GM19372 (cell line): ENCODE measurements around the gene DIO3.

Source experiments
- ATAC-seq: cut with Tn5 transposase; IDR thresholded peaks from one replicate; pipeline ENCODE4 v1.9.1; 2021; ENCODE audit warnings: mild to moderate bottlenecking, low read depth, moderate library complexity; ENCODE audit not compliant: unreplicated experiment

The DIO3 gene

DNA sequence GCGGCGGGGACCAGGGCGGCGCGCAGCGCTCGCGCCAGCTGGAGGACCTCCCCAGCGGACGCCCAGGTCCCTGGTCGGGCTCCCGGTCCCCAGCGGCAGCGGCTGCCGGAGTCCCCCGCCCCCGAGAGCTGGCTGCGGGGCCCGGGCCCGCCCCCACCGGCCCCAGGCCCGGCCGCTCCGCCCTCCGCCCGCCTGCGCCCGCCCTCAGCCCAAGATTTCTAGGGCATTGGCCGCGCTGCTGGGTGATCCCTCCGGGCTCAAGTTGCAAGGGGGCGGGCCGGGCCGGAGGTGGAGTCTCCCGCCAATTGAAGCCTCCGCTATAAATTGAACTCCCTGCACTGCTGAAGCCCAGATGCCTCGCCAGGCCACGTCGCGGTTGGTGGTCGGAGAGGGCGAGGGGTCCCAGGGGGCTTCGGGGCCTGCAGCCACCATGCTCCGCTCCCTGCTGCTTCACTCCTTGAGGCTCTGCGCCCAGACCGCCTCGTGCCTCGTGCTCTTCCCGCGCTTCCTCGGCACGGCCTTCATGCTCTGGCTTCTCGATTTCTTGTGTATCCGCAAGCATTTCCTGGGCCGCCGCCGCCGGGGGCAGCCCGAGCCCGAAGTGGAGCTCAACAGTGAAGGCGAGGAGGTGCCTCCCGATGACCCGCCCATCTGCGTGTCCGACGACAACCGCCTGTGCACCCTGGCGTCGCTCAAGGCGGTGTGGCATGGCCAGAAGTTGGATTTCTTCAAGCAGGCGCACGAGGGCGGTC, at the start of gene DIO3:
Gene DIO3 (plus strand): TSS at position 351 of the 752 bp plus-strand sequence.
- ATAC-seq = no peak

DNA sequence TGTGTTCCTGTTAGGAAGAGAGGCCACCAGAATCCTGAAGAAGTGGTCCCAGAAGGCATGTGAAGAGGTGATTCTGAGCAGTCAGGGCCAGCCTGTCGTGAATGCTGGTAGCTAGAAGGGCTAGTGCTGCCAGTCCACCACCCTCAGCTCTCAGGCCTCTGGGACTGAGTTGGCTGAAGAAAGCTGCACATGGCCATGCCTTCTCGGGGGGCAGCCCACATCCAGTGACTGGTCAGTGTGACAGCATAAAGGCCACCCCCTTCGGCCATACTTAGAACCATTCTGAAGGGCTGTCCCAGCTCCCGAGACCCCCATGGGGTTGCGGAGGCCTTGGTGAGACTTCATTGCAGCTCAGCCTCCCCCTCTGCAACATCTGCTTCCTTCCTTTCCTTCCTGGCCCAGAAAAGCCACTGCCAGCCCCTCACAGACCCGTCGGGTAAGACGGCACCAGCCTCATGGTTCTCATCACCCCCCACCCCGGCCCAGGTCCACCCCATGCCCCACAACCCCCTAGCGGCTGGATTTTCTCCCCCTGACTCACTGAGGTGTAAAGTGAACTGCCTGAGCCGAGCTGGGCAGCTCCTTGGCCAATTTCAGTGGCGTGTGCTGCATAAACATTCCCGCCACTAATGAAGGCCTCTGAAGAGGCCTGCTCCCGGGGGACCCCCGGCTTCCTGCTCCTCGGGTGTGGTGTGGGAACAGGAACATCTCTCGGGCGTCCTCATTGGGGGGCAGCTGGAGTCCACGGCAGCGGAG, 49.5 kb upstream of the DIO3 start:
- ATAC-seq = no peak

DNA sequence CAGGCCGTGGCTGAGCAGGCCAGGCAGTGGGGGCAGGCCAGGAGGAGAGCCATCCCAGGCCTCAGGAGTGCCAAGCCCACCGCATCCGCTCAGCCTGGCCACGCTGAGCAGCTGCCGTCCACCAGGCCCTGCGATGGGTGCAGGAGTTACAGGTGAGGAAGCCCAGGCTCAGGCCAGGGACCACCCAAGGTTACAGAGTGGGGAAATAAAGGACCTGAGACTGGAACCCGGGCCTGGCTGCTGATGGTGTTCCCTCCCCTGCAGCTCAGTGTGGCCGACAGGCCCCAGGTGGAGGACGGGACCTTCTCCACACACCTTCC, 49.0 kb upstream of the DIO3 start:
- ATAC-seq = no peak

- ATAC-seq = no peak
Measured at GRCh38 chr14:101514136-101514535, 47.2 kb upstream of the DIO3 start.

DNA sequence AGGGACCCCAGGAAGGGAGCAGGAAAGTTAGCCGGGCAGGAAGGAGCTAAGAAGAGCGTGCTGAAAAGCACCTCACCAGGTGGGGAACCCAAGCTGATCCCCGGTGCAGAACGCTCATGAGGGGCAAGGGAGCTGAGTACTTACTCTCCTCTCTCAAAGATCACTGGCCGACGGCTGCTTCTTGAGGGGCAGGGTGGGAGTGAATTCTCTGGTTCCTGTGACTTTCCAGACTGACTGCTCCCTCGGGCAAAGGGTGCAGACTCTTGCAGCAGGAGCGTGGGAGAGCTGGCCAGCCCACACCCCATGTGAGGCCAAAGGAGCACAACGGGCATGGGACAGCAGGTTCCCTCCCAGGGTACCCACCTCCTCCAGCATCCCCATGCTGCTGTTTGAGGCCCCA, 44.9 kb upstream of the DIO3 start:
- ATAC-seq = no peak

GRCh38 chr14:101518611-101519473, 42.5 kb upstream of the DIO3 start:
- ATAC-seq = no peak

- ATAC-seq = no peak
Measured at GRCh38 chr14:101520621-101521472, 40.4 kb upstream of the DIO3 start.

DNA sequence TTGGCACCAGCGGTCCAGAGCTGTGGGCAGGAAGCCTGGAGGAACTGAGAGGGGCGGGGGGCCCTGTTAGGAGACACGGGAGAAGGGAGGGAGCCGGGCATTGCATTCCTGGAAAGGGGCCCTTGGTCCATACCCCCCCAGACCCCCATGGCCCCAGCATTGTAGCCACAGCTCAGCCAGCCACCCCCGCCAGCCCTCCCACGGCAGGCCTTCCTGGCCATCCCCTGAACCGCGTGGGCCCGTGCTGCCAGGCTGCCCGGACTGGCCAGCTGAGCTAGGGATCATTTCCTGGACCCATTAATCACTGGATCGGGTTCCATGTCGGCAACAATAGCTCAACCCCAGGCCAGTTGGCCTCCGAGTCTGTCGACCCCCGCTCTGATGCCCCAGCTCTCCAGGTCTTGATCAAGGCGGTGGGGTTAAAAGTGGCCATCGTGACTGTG, 39.8 kb upstream of the DIO3 start:
- no peak for ATAC-seq

DNA sequence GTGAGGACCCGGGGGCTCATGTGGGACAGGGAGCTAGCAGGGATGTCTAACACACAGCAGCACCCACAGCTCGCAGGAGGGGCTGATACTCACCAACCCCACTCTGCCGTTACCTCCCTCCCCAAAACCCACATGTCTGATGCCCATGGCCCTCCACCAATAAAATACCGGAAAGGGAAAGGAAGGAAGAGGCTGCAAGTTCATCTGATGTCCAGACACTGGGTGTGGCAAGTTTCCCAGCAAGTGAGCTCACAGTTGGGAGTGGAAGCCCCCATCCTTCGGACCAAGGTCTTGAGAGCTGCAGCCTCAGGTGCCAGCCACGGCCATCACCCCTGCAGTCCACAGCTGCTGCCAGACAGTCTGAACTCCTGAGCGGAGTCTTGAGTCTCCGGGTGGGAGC, 39.3 kb upstream of the DIO3 start:
- ATAC-seq = no peak

GRCh38 chr14:101525640-101526527, 35.4 kb upstream of the DIO3 start:
- no peak for ATAC-seq

DNA sequence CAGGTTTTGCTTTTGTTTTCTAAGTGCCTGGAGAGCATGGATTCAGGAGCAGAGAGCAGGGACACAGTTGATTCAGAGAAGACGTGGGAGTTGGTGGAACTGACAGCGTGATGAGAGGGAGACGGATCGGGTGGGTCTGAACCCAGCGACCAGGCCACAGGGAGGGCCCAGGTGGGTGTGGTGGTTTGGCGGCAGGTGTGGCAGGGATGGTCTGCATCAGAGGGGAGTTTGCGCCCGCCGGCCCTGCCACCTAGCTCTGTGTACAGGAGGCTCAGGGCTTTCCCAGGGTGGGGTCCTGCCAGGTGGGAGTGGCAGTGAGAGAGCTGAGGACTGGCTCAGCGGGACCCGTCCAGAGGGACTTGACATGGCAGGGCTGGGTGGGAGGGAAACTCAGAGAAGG, 33.3 kb upstream of the DIO3 start:
- ATAC-seq = no peak

DNA sequence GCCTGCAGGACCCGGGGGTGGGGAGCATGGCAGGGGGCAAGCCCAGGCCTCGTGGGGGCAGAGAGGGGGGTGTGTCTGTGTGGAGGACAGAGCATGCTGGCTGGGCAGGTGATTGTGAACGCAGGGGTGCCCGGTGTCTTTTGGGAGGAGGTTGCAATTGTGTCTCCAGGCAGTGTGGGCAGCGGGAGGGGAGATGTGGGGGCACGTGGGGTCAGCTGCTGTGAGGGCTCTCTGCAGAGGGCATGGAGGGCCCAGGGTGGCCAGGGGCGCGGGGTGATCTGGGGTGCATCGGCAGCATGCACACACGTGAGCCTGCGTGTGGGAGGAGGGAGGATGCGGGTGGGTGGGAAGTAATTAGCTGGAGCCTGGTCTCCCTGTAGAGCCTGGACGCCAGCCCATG, 32.2 kb upstream of the DIO3 start:
- ATAC-seq = no peak

DNA sequence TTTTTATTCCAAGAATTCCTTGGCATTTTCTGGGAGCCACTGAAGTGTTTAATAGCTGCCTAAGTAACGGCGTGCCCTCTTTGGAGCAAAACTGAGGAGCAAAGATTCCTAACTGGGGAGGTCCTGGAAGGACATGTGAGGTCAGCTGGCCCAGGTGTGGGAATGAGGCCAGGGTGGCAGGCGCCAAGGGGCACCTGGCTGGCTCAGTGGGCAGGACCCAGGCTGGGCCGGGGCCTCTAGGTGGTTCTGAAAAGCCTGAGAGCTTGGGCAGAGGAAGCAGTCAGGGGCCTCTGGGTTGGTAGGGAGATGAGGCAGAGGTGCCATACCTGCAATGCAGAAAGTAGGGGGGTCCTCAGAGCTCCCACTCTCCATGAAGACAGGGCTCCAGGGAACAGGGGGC, 27.1 kb upstream of the DIO3 start:
- no peak for ATAC-seq

DNA sequence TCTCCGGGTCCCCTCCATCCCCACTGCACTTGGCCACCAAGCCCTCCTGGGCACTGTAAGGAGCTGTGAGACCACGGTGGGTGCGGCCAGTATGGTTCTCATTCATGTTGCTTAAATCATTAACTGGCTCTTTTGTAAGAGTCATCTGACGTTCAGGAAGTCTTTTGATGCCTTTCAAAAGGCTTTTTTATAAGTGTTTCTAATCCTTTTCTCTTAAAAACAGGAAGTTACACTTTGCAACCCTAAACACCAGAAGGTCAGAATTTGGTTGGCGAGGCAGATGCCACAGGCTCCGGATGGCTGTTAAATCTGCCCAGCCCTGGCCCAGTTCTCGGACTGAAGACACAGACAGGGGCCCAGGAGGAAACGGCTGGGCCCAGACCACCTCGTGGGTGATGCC, 26.1 kb upstream of the DIO3 start:
- ATAC-seq = no peak

DNA sequence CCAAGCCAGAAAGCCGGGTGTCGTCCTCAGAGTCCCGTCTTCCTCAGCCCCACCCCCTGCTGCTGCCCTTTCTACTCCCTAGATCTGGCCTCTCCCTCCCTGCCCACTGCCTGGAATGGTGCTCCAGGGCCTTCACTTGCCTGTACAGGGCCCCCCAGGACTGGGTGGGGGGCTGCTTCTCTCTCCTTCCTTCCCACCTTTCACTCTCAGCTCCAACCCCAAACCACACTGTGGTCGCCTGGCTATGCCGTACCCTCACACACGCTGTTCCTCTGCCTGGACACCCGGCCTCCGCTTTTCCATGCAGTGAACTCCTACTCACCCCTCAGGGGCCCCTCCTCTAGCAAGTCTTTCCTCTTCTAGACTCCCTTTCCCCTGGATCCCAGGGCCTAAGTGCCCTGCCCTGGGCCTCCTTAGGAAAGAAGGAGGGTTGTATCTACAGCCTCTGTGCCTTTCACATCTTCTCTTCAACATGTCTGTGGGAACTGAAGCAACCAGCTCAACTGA, 25.5 kb upstream of the DIO3 start:
- ATAC-seq = no peak

DNA sequence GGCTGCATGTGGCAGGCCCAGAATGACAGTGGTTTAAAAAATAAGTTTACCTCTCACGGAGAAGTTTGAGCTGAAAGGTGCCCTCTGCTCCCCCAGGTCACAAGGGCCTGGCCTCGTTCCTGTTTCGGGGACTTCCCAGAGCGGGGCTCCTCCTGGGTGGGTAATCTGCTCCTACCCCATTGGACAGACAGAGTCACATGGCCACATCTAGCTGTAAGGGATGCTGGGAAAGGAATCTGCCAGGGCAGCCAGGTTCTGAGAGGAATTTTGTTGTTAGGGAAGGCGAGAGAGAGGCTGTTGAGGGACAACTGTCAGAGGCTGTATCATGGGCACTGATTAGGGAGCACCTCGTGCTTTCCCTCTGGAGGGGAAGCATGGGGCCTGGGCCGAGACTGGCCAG, 24.0 kb upstream of the DIO3 start:
- no peak for ATAC-seq

- no peak for ATAC-seq
Measured at GRCh38 chr14:101538878-101539277, 22.4 kb upstream of the DIO3 start.

- no peak for ATAC-seq
Measured at GRCh38 chr14:101539880-101540279, 21.4 kb upstream of the DIO3 start.
